ENCODE data around the gene SH3BP5L. TPM values are rescaled to one million over a fixed set of nuclear protein-coding genes. Genes with fewer than 3 reads are reported as not detected.

Gene SH3BP5L
- total and polyA plus RNA-seq, 2 of the 13 experiments (the other 11 are each of a cell fraction or from before 2014, with no cell fraction given) = 10.3 to 14.9 TPM

GRCh38 chr1:248825909-248826760, at the start of gene SH3BP5L (continued):
- TF ChIP-seq ETV6 (CRISPR knock-in tag; conservative IDR thresholded peaks at IDR 0.05) = no peak
- peak; percentile 89 for TF ChIP-seq ATF1 (CRISPR knock-in tag; IDR thresholded peaks at IDR 0.05)
- TF ChIP-seq SMYD3 (CRISPR knock-in tag; IDR thresholded peaks at IDR 0.05) = peak; percentile 17; the same call in 1 of the 2 replicates
- TF ChIP-seq HNF4A (CRISPR knock-in tag; IDR thresholded peaks at IDR 0.05) = peak; percentile 48; the same call in 1 of the 2 replicates
- peak; percentile 58; the same call in 1 of the 2 replicates for TF ChIP-seq SIX1 (CRISPR knock-in tag; IDR thresholded peaks at IDR 0.05; ENCODE audit: borderline replicate concordance)
- TF ChIP-seq CTCF (CRISPR knock-in tag; IDR thresholded peaks at IDR 0.05) = peak; percentile 88
- peak; percentile 6; the same call in 1 of the 2 replicates for TF ChIP-seq ZNF776 (CRISPR knock-in tag; IDR thresholded peaks at IDR 0.05)
- 0 out of 2 replicates have a peak, but pooled peaks have one; percentile 23 for TF ChIP-seq MXD1 (CRISPR knock-in tag; IDR thresholded peaks at IDR 0.05)
- TF ChIP-seq FOXA1 (IDR thresholded peaks at IDR 0.05) = no peak
- TF ChIP-seq FOXA1 (CRISPR knock-in tag; IDR thresholded peaks at IDR 0.05) = peak; percentile 65; the same call in 1 of the 2 replicates
- TF ChIP-seq TGIF2 (CRISPR knock-in tag; IDR thresholded peaks at IDR 0.05) = peak; percentile 84
- TF ChIP-seq MBD4 (IDR thresholded peaks at IDR 0.05; ENCODE audit: borderline replicate concordance, low read length) = peak; percentile 83; the same call in 1 of the 2 replicates
- TF ChIP-seq ZNF614 (CRISPR knock-in tag; IDR thresholded peaks at IDR 0.05; ENCODE audit: borderline replicate concordance) = no peak
- no peak for TF ChIP-seq XBP1 (CRISPR knock-in tag; IDR thresholded peaks at IDR 0.05)
- 0 out of 2 replicates have a peak, but pooled peaks have one; percentile 44 for TF ChIP-seq MZF1 (CRISPR knock-in tag; IDR thresholded peaks at IDR 0.05; ENCODE audit: borderline replicate concordance)
- TF ChIP-seq IKZF5 (CRISPR knock-in tag; IDR thresholded peaks at IDR 0.05) = peak; percentile 45; the same call in 1 of the 2 replicates
- TF ChIP-seq ZNF567 (CRISPR knock-in tag; IDR thresholded peaks at IDR 0.05; ENCODE audit: borderline replicate concordance) = 0 out of 2 replicates have a peak, but pooled peaks have one; percentile 3
- peak; percentile 87 for TF ChIP-seq ZNF691 (CRISPR knock-in tag; IDR thresholded peaks at IDR 0.05; ENCODE audit: borderline replicate concordance, low read depth)
- TF ChIP-seq SRSF4 (IDR thresholded peaks at IDR 0.05; ENCODE audit: low read depth, low read length, poor library complexity, severe bottlenecking) = no peak
